Thymus (tissue), 11 donors: ENCODE results near the gene EGFL8. TPM values are rescaled to one million over a fixed set of nuclear protein-coding genes. Genes with fewer than 3 reads are reported as not detected.

Experiments
- DNase-seq, 9 donors: peaks; one replicate each; pipeline ENCODE4 v3.0.0-alpha.2; 2013; ENCODE audit warnings: low spot score in 9 of 9, low read depth in 6 of 9, missing footprints in 1 of 9
- H3K27ac ChIP-seq, 2 donors: one replicate each; pipeline ENCODE4 v1.5.1; 2013; ENCODE audit warnings: control low read depth in 1 of 2, low read depth in 1 of 2, low read length in 1 of 2, mild to moderate bottlenecking in 1 of 2, moderate library complexity in 1 of 2
- H3K27me3 ChIP-seq, 2 donors: one replicate each; pipeline ENCODE4 v1.5.1; 2013; ENCODE audit warnings: low read length in 1 of 2; ENCODE audit not compliant: control insufficient read depth in 2 of 2, insufficient read depth in 1 of 2
- H3K36me3 ChIP-seq, 2 donors: one replicate each; pipeline ENCODE4 v1.5.1; 2013; ENCODE audit warnings: low read length in 1 of 2, mild to moderate bottlenecking in 1 of 2, moderate library complexity in 1 of 2; ENCODE audit not compliant: control insufficient read depth in 2 of 2, insufficient read depth in 2 of 2
- H3K4me1 ChIP-seq, 2 donors: one replicate each; pipeline ENCODE4 v1.5.1; 2013; ENCODE audit warnings: low read length in 2 of 2; ENCODE audit not compliant: control insufficient read depth in 2 of 2, insufficient read depth in 2 of 2
- H3K4me3 ChIP-seq, 2 donors: one replicate each; pipeline ENCODE4 v1.5.1; 2013; ENCODE audit warnings: low read length in 2 of 2, control low read depth in 1 of 2, mild to moderate bottlenecking in 1 of 2
- H3K9me3 ChIP-seq, 2 donors: one replicate each; pipeline ENCODE4 v1.5.1; 2013; ENCODE audit warnings: low read length in 1 of 2, mild to moderate bottlenecking in 1 of 2; ENCODE audit not compliant: control insufficient read depth in 2 of 2, insufficient read depth in 1 of 2
- WGBS: extraction: QIAGEN DNeasy Blood & Tissue Kit; methylation state at CpG from one replicate; pipeline ENCODE4 v1.1.7; 2013; 5-methylcytosine and 5-hydroxymethylcytosine counted together
- polyA plus RNA-seq: library from polyadenylated mRNA; stranded (reverse); fragments of 200-250 nt; gene quantifications from one replicate; pipeline ENCODE4 v1.2.3, GENCODE V29; 2013
- total RNA-seq: library from RNA; stranded (reverse); fragments of 120-200 nt; gene quantifications from one replicate; pipeline ENCODE4 v1.2.4, GENCODE V29; 2013
- donor health status: healthy.

EGFL8 gene
- total and polyA plus RNA-seq, 2 donors = 10.5 to 31.9 TPM

- DNase-seq = no peak
- Histone ChIP-seq H3K4me1 (peaks cover 0 to 17% of the 10 kb centered on the region in 2 donors), H3K36me3 (no peaks in the 10 kb centered on the region), H3K4me3 (no peak overlapping the region), H3K27ac (no peak overlapping the region), H3K9me3 (no peaks in the 10 kb centered on the region), H3K27me3 (no peaks in the 10 kb centered on the region)
- WGBS = 92% methylated on average over 10 of the region's 10 CpGs
Measured at GRCh38 chr6:32216285-32216684, 51.9 kb downstream of the EGFL8 start.

- 97% methylated on average over 11 of the region's 11 CpGs for WGBS
- no peaks in the 10 kb centered on the region for H3K27me3 ChIP-seq
- no peaks in the 10 kb centered on the region for H3K36me3 ChIP-seq
Measured at GRCh38 chr6:32216998-32217397, 52.6 kb downstream of the EGFL8 start.

More at GRCh38 chr6:32216998-32217397, 52.6 kb downstream of the EGFL8 start:
- Histone ChIP-seq H3K4me3 (no peak overlapping the region), H3K9me3 (no peaks in the 10 kb centered on the region), H3K4me1 (peaks cover 0 to 20% of the 10 kb centered on the region in 2 donors), H3K27ac (no peak overlapping the region)
- DNase-seq = no peak

Other genes starting within 250 kb of the EGFL8 start
- gene C2, start 236.9 kb upstream of the EGFL8 start, total RNA-seq = 9.0 TPM
- 10.3 TPM for gene C2, start 236.9 kb upstream of the EGFL8 start, polyA plus RNA-seq
- 17.0 TPM for gene CFB, start 218.5 kb upstream of the EGFL8 start, total RNA-seq
- gene CFB, start 218.5 kb upstream of the EGFL8 start, polyA plus RNA-seq = 41.0 TPM
- gene NELFE, start 205.6 kb upstream of the EGFL8 start, total RNA-seq = 62.9 TPM
- gene NELFE, start 205.6 kb upstream of the EGFL8 start, polyA plus RNA-seq = 44.5 TPM
- gene SKIC2, start 205.4 kb upstream of the EGFL8 start, total RNA-seq = 25.4 TPM
- 110 TPM for gene SKIC2, start 205.4 kb upstream of the EGFL8 start, polyA plus RNA-seq
- 11.8 TPM for gene DXO, start 192.5 kb upstream of the EGFL8 start, total RNA-seq
- gene DXO, start 192.5 kb upstream of the EGFL8 start, polyA plus RNA-seq = 27.3 TPM
- 43.2 TPM for gene C4A, start 182.5 kb upstream of the EGFL8 start, total RNA-seq
- 206 TPM for gene C4A, start 182.5 kb upstream of the EGFL8 start, polyA plus RNA-seq
- 47.4 TPM for gene C4B, start 149.8 kb upstream of the EGFL8 start, total RNA-seq
- gene C4B, start 149.8 kb upstream of the EGFL8 start, polyA plus RNA-seq = 262 TPM
- gene CYP21A2, start 126.2 kb upstream of the EGFL8 start, total RNA-seq = 0.24 TPM
- 15.7 TPM for gene CYP21A2, start 126.2 kb upstream of the EGFL8 start, polyA plus RNA-seq
- 2.1 TPM for gene TNXB, start 55.3 kb upstream of the EGFL8 start, total RNA-seq
- gene TNXB, start 55.3 kb upstream of the EGFL8 start, polyA plus RNA-seq = 8.3 TPM
- 16.0 TPM for gene ATF6B, start 36.3 kb upstream of the EGFL8 start, total RNA-seq
- gene ATF6B, start 36.3 kb upstream of the EGFL8 start, polyA plus RNA-seq = 49.2 TPM
- gene FKBPL, start 34.3 kb upstream of the EGFL8 start, total RNA-seq = 6.8 TPM
- gene FKBPL, start 34.3 kb upstream of the EGFL8 start, polyA plus RNA-seq = 6.0 TPM
- gene PRRT1, start 12.7 kb upstream of the EGFL8 start, total RNA-seq = not detected
- gene PRRT1, start 12.7 kb upstream of the EGFL8 start, polyA plus RNA-seq = 6.1 TPM
- 7.6 TPM for gene PPT2, start 10.5 kb upstream of the EGFL8 start, total RNA-seq
- 9.8 TPM for gene PPT2, start 10.5 kb upstream of the EGFL8 start, polyA plus RNA-seq
- gene AGPAT1, start 11.5 kb downstream of the EGFL8 start, total RNA-seq = 25.2 TPM
- gene AGPAT1, start 11.5 kb downstream of the EGFL8 start, polyA plus RNA-seq = 32.6 TPM
- gene RNF5, start 13.8 kb downstream of the EGFL8 start, total RNA-seq = 62.8 TPM
- gene RNF5, start 13.8 kb downstream of the EGFL8 start, polyA plus RNA-seq = 77.3 TPM
- 8.5 TPM for gene AGER, start 19.7 kb downstream of the EGFL8 start, total RNA-seq
- gene AGER, start 19.7 kb downstream of the EGFL8 start, polyA plus RNA-seq = 81.3 TPM
- gene PBX2, start 25.6 kb downstream of the EGFL8 start, total RNA-seq = 28.1 TPM
- gene PBX2, start 25.6 kb downstream of the EGFL8 start, polyA plus RNA-seq = 76.9 TPM
- 130 TPM for gene GPSM3, start 28.0 kb downstream of the EGFL8 start, total RNA-seq
- gene GPSM3, start 28.0 kb downstream of the EGFL8 start, polyA plus RNA-seq = 146 TPM
- gene NOTCH4, start 59.5 kb downstream of the EGFL8 start, total RNA-seq = 2.5 TPM
- gene NOTCH4, start 59.5 kb downstream of the EGFL8 start, polyA plus RNA-seq = 32.7 TPM
- gene TSBP1, start 207.3 kb downstream of the EGFL8 start, total RNA-seq = not detected
- gene TSBP1, start 207.3 kb downstream of the EGFL8 start, polyA plus RNA-seq = not detected
- gene BTNL2, start 242.6 kb downstream of the EGFL8 start, total RNA-seq = not detected
- gene BTNL2, start 242.6 kb downstream of the EGFL8 start, polyA plus RNA-seq = not detected